HepG2 (cell line): ENCODE results near the gene NOX3.

ENCODE experiments used
- BHLHE40 ChIP-seq: IDR thresholded peaks from 2 replicates; pipeline ENCODE4 v1.6.1; 2011; ENCODE audit warnings: low read length, improper control_type of control experiment
- CHD2 ChIP-seq: IDR thresholded peaks from 2 replicates; pipeline ENCODE4 v1.6.1; 2011; ENCODE audit warnings: low read depth, low read length, improper control_type of control experiment
- EP300 ChIP-seq, 3 experiments: sonication (generic) in 1 of 3; formaldehyde crosslinking in 1 of 3; IDR thresholded peaks; 2 replicates each; pipeline versions ENCODE4 v1.5.1 to v1.6.1; 2011 to 2020; ENCODE audit warnings: low read depth in 2 of 3, low read length in 2 of 3, borderline replicate concordance in 1 of 3, improper control_type of control experiment in 1 of 3, mild to moderate bottlenecking in 1 of 3, missing genetic modification reagents in 1 of 3, moderate library complexity in 1 of 3
- NFKB2 ChIP-seq: sonication (generic); formaldehyde crosslinking; IDR thresholded peaks from 2 replicates; pipeline ENCODE4 v1.4.0; 2020; ENCODE audit warnings: missing genetic modification reagents, borderline replicate concordance
- PHF20 ChIP-seq: sonication (generic); formaldehyde crosslinking; IDR thresholded peaks from 2 replicates; pipeline ENCODE4 v1.5.0; 2020; ENCODE audit warnings: mild to moderate bottlenecking, missing genetic modification reagents
- POLR2AphosphoS2 ChIP-seq: IDR thresholded peaks from 2 replicates; pipeline ENCODE4 v1.6.1; 2011; ENCODE audit warnings: low read depth, low read length, improper control_type of control experiment
- POLR2AphosphoS5 ChIP-seq: IDR thresholded peaks from 2 replicates; pipeline ENCODE4 v1.6.1; 2012; ENCODE audit warnings: low read depth, low read length
- SRSF4 ChIP-seq: fragments of 200-400 bp; formaldehyde crosslinking; IDR thresholded peaks from one replicate; pipeline ENCODE4 v1.6.1; 2018; ENCODE audit warnings: mild to moderate bottlenecking, low read depth, low read length, moderate library complexity; ENCODE audit not compliant: poor library complexity, severe bottlenecking
- ZBTB33 ChIP-seq: sonication (generic); formaldehyde crosslinking; IDR thresholded peaks from 2 replicates; pipeline ENCODE4 v1.4.0; 2020; ENCODE audit warnings: missing genetic modification reagents
- ZNF557 ChIP-seq: sonication (generic); formaldehyde crosslinking; IDR thresholded peaks from 2 replicates; pipeline ENCODE4 v1.4.0; 2020; ENCODE audit warnings: missing genetic modification reagents
- TF ChIP-seq, protein P1 (sequence below): sonication (generic); formaldehyde crosslinking; IDR thresholded peaks from 2 replicates; pipeline ENCODE4 v1.5.0; 2020; ENCODE audit warnings: mild to moderate bottlenecking, missing genetic modification reagents, moderate library complexity
- TF ChIP-seq, protein P2 (sequence below): sonication (generic); formaldehyde crosslinking; IDR thresholded peaks from 2 replicates; pipeline ENCODE4 v1.9.0; 2021; ENCODE audit warnings: missing genetic modification reagents, borderline replicate concordance
- TF ChIP-seq, protein P3 (sequence below): sonication (generic); formaldehyde crosslinking; IDR thresholded peaks from 2 replicates; pipeline ENCODE4 v1.4.0; 2020; ENCODE audit warnings: missing genetic modification reagents

DNA sequence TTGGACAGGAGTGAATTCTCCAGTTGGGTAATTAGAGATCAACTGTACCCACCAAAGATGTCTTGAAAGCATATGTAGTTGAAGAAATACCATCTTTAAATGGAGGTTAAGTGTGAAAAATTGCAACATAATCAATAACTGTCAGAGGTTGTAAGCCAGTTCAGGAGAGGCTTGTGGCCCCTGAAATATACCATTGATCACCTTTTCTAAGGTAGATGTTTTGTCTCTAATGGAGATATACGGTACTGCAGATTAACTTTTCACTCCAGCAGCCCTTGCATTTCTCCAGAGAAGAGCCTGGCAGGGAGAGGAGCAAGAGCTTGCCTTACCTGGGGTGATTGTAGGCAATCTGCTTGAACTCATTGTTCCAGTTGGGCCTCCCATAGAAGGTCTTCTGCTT, 48.8 kb downstream of the NOX3 start:
- TF ChIP-seq NFKB2 (CRISPR knock-in tag) = no peak
- no peak for TF ChIP-seq PHF20 (CRISPR knock-in tag)
- no peak for TF ChIP-seq BHLHE40
- TF ChIP-seq POLR2AphosphoS5 = no peak
- TF ChIP-seq SRSF4 = no peak
- TF ChIP-seq EP300 (IDR thresholded peaks at IDR 0.05; ENCODE audit: low read depth in 2 of 2, low read length in 2 of 2) = no peak
- no peak for TF ChIP-seq EP300 (CRISPR knock-in tag; IDR thresholded peaks at IDR 0.05; ENCODE audit: borderline replicate concordance)
- TF ChIP-seq, protein P1, sequence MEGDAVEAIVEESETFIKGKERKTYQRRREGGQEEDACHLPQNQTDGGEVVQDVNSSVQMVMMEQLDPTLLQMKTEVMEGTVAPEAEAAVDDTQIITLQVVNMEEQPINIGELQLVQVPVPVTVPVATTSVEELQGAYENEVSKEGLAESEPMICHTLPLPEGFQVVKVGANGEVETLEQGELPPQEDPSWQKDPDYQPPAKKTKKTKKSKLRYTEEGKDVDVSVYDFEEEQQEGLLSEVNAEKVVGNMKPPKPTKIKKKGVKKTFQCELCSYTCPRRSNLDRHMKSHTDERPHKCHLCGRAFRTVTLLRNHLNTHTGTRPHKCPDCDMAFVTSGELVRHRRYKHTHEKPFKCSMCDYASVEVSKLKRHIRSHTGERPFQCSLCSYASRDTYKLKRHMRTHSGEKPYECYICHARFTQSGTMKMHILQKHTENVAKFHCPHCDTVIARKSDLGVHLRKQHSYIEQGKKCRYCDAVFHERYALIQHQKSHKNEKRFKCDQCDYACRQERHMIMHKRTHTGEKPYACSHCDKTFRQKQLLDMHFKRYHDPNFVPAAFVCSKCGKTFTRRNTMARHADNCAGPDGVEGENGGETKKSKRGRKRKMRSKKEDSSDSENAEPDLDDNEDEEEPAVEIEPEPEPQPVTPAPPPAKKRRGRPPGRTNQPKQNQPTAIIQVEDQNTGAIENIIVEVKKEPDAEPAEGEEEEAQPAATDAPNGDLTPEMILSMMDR = no peak
- no peak for TF ChIP-seq ZNF557 (CRISPR knock-in tag)
- TF ChIP-seq CHD2 = no peak
- TF ChIP-seq POLR2AphosphoS2 = no peak
- TF ChIP-seq, protein P2, sequence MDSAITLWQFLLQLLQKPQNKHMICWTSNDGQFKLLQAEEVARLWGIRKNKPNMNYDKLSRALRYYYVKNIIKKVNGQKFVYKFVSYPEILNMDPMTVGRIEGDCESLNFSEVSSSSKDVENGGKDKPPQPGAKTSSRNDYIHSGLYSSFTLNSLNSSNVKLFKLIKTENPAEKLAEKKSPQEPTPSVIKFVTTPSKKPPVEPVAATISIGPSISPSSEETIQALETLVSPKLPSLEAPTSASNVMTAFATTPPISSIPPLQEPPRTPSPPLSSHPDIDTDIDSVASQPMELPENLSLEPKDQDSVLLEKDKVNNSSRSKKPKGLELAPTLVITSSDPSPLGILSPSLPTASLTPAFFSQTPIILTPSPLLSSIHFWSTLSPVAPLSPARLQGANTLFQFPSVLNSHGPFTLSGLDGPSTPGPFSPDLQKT (CRISPR knock-in tag) = no peak
- no peak for TF ChIP-seq ZBTB33
- TF ChIP-seq, protein P3, sequence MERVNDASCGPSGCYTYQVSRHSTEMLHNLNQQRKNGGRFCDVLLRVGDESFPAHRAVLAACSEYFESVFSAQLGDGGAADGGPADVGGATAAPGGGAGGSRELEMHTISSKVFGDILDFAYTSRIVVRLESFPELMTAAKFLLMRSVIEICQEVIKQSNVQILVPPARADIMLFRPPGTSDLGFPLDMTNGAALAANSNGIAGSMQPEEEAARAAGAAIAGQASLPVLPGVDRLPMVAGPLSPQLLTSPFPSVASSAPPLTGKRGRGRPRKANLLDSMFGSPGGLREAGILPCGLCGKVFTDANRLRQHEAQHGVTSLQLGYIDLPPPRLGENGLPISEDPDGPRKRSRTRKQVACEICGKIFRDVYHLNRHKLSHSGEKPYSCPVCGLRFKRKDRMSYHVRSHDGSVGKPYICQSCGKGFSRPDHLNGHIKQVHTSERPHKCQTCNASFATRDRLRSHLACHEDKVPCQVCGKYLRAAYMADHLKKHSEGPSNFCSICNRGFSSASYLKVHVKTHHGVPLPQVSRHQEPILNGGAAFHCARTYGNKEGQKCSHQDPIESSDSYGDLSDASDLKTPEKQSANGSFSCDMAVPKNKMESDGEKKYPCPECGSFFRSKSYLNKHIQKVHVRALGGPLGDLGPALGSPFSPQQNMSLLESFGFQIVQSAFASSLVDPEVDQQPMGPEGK = no peak
